ENCODE data around the gene TTC39A. TPM values are rescaled to one million over a fixed set of nuclear protein-coding genes. Genes with fewer than 3 reads are reported as not detected.

Gene TTC39A
- total RNA-seq, 1 experiment from 2014 or later = 15.4 TPM

DNA sequence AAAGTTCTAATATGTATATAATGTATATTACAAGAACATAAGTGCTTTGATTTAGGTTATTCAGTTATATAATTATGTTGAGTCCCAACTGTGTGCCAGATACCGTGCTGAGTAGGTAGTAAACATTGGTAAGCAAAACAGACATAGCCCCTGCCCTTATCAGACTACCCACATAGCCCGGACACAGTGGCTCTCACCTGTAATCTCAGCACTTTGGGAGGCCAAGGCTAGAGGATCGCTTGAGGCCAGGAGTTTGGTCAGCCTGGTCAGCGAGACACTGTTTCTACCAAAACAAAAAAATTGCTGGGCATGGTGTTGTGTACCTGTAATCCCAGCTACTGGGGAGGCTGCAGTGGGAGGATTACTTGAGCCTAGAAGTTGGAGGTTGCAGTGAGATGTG, 63.6 kb downstream of the TTC39A start:
- POLR2A ChIA-PET = no interaction called here

GRCh38 chr1:51266181-51266580, 64.2 kb downstream of the TTC39A start:
- ChIA-PET RAD21 (ENCODE audit: low non-redundant PET in 1 of 2, low total read pairs in 2 of 2, uncharacterized antibody in 2 of 2, unreplicated experiment in 2 of 2) (no interaction called here), POLR2A (no interaction called here), CTCF (no interaction called here)
- Histone ChIP-seq H3K27ac (ENCODE audit: low read depth, low read length) (no peak overlapping the region), H3K4me2 (ENCODE audit: low read length) (no peak overlapping the region), H3K4me3 (replicated peaks in 1 of 2; ENCODE audit: low read depth in 1 of 2, low read length in 2 of 2) (no peak overlapping the region), H3K9ac (ENCODE audit: low read length) (no peak overlapping the region), H4K20me1 (ENCODE audit: insufficient read depth) (no peaks in the 10 kb centered on the region; the same call in 1 of the 2 replicates), H3K27me3 (ENCODE audit: insufficient read depth, low read length) (no peaks in the 10 kb centered on the region), H3K79me2 (ENCODE audit: insufficient read depth, low read length) (peaks cover 72% of the 10 kb centered on the region), H2AFZ (ENCODE audit: low read depth, low read length, poor library complexity, severe bottlenecking) (no peak overlapping the region), H3K9me2 (ENCODE audit: insufficient read depth) (no peaks in the 10 kb centered on the region), H3K4me1 (ENCODE audit: control insufficient read depth in 1 of 2, insufficient read depth in 2 of 2, low read length in 2 of 2) (peaks cover 21 to 55% of the 10 kb centered on the region in 2 experiments), H3K36me3 (ENCODE audit: control insufficient read depth in 1 of 2, insufficient read depth in 2 of 2, low read length in 2 of 2) (peaks cover 0 to under 1% of the 10 kb centered on the region in 2 experiments; a peak in 2 of 4 replicates), H3K9me3 (ENCODE audit: control insufficient read depth in 1 of 2, insufficient read depth in 1 of 2, low read depth in 1 of 2, low read length in 2 of 2) (no peaks in the 10 kb centered on the region)
- TF ChIP-seq FOSL1 (IDR thresholded peaks at IDR 0.05; ENCODE audit: low read depth) (no peak), REST (IDR thresholded peaks at IDR 0.05; ENCODE audit: low read depth) (no peak), EGR1 (IDR thresholded peaks at IDR 0.05; ENCODE audit: low read depth) (no peak)
- TF ChIP-seq, protein P1, sequence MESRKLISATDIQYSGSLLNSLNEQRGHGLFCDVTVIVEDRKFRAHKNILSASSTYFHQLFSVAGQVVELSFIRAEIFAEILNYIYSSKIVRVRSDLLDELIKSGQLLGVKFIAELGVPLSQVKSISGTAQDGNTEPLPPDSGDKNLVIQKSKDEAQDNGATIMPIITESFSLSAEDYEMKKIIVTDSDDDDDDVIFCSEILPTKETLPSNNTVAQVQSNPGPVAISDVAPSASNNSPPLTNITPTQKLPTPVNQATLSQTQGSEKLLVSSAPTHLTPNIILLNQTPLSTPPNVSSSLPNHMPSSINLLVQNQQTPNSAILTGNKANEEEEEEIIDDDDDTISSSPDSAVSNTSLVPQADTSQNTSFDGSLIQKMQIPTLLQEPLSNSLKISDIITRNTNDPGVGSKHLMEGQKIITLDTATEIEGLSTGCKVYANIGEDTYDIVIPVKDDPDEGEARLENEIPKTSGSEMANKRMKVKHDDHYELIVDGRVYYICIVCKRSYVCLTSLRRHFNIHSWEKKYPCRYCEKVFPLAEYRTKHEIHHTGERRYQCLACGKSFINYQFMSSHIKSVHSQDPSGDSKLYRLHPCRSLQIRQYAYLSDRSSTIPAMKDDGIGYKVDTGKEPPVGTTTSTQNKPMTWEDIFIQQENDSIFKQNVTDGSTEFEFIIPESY (IDR thresholded peaks at IDR 0.05; ENCODE audit: extremely low read depth, insufficient replicate concordance, low read length) = no peak
- intact Hi-C loops (cut with micrococcal nuclease) = no loop called here
- DNase-seq (ENCODE audit: low read depth, low spot score) (no peak), ATAC-seq (no peak)
- BruUV-seq (replicated peaks) = no TSS peak

More for the DNA sequence above, 63.6 kb downstream of the TTC39A start:
- ChIA-PET CTCF (no interaction called here), RAD21 (ENCODE audit: low non-redundant PET in 1 of 2, low total read pairs in 2 of 2, uncharacterized antibody in 2 of 2, unreplicated experiment in 2 of 2) (no interaction called here)
- Histone ChIP-seq H3K9ac (ENCODE audit: low read length) (no peak overlapping the region), H3K4me3 (replicated peaks in 1 of 2; ENCODE audit: low read depth in 1 of 2, low read length in 2 of 2) (no peak overlapping the region), H3K9me2 (ENCODE audit: insufficient read depth) (no peaks in the 10 kb centered on the region), H3K27me3 (ENCODE audit: insufficient read depth, low read length) (no peaks in the 10 kb centered on the region), H3K36me3 (ENCODE audit: control insufficient read depth in 1 of 2, insufficient read depth in 2 of 2, low read length in 2 of 2) (peaks cover 0 to 5% of the 10 kb centered on the region in 2 experiments; a peak in 2 of 4 replicates), H3K4me1 (ENCODE audit: control insufficient read depth in 1 of 2, insufficient read depth in 2 of 2, low read length in 2 of 2) (peaks cover 18 to 49% of the 10 kb centered on the region in 2 experiments), H2AFZ (ENCODE audit: low read depth, low read length, poor library complexity, severe bottlenecking) (no peak overlapping the region), H3K4me2 (ENCODE audit: low read length) (no peak overlapping the region), H3K27ac (ENCODE audit: low read depth, low read length) (no peak overlapping the region), H3K79me2 (ENCODE audit: insufficient read depth, low read length) (peaks cover 67% of the 10 kb centered on the region), H4K20me1 (ENCODE audit: insufficient read depth) (no peaks in the 10 kb centered on the region; the same call in 1 of the 2 replicates), H3K9me3 (ENCODE audit: control insufficient read depth in 1 of 2, insufficient read depth in 1 of 2, low read depth in 1 of 2, low read length in 2 of 2) (no peaks in the 10 kb centered on the region)
- BruUV-seq (replicated peaks) = no TSS peak
- ATAC-seq (no peak), DNase-seq (ENCODE audit: low read depth, low spot score) (no peak)
- no peak for TF ChIP-seq YY1 (IDR thresholded peaks at IDR 0.05; ENCODE audit: extremely low read depth, insufficient replicate concordance, low read depth, low read length)
- TF ChIP-seq, protein P1 (IDR thresholded peaks at IDR 0.05; ENCODE audit: extremely low read depth, insufficient replicate concordance, low read length) = no peak
- intact Hi-C loops (cut with micrococcal nuclease) = no loop called here
